Esophagus muscularis mucosa (tissue), 4 donors: ENCODE data around the gene PRKN. TPM values are rescaled to one million over a fixed set of nuclear protein-coding genes. Genes with fewer than 3 reads are reported as not detected.

Experiments
- DNase-seq: peaks from one replicate; pipeline ENCODE4 v3.0.0-alpha.2; 2017; ENCODE audit errors: extremely low spot score
- H3K27ac ChIP-seq, 4 donors: fragments of 200-600 bp; sonication (generic); replicated peaks in 1 of 4; 1 replicate in 3 of 4; 2 replicates in 1 of 4; pipeline ENCODE4 v1.5.1; 2016 to 2019; ENCODE audit warnings: mild to moderate bottlenecking in 1 of 4
- H3K27me3 ChIP-seq, 4 donors: fragments of 200-600 bp; sonication (generic); one replicate each; pipeline versions ENCODE4 v1.5.1 to v1.6.0; 2016 to 2019
- H3K36me3 ChIP-seq, 4 donors: fragments of 200-600 bp; sonication (generic); one replicate each; pipeline ENCODE4 v1.5.1; 2016 to 2019
- H3K4me1 ChIP-seq, 4 donors: fragments of 200-600 bp; sonication (generic); one replicate each; pipeline ENCODE4 v1.5.1; 2016 to 2019
- H3K4me3 ChIP-seq, 4 donors: fragments of 200-600 bp; sonication (generic); 1 replicate in 2 of 4; 2 replicates in 2 of 4; pipeline ENCODE4 v1.5.1; 2016 to 2019; ENCODE audit warnings: mild to moderate bottlenecking in 4 of 4, moderate library complexity in 1 of 4
- H3K9me3 ChIP-seq, 4 donors: fragments of 200-600 bp; sonication (generic); 1 replicate in 3 of 4; 2 replicates in 1 of 4; pipeline ENCODE4 v1.5.1; 2016 to 2019
- EP300 ChIP-seq: sonication (generic); formaldehyde crosslinking; IDR thresholded peaks from one replicate; pipeline ENCODE4 v1.6.1; 2017; ENCODE audit warnings: antibody characterized with exemption
- POLR2A ChIP-seq: fragments of 450-650 bp; IDR thresholded peaks from one replicate; pipeline ENCODE4 v1.6.1; 2017; ENCODE audit warnings: antibody characterized with exemption, moderate library complexity, mild to moderate bottlenecking, low read depth
- POLR2AphosphoS5 ChIP-seq, 2 donors: sonication (generic); formaldehyde crosslinking; IDR thresholded peaks; one replicate each; pipeline ENCODE4 v1.6.1; 2017; ENCODE audit warnings: antibody characterized with exemption in 2 of 2
- WGBS: methylation state at CpG from one replicate; pipeline ENCODE4 v1.1.5; 2018; 5-methylcytosine and 5-hydroxymethylcytosine counted together
- intact Hi-C: fragments of 100-400 bp; cut with DNase I; formaldehyde crosslinking; loops from one replicate; pipeline ENCODE4 v1.15.1; 2023
- total RNA-seq, 4 donors: library from RNA; depleted of rRNA; stranded (reverse); fragments of >200 nt; gene quantifications; one replicate each; pipeline versions ENCODE4 v1.1.0 to v1.2.1, GENCODE V29; 2016
- TF ChIP-seq, protein P1 (sequence below), 3 experiments: fragments of 200-600 bp in 2 of 3; fragments of 450-650 bp in 1 of 3; sonication (generic) in 2 of 3; IDR thresholded peaks; one replicate each; pipeline ENCODE4 v1.5.1; 2017 to 2019; ENCODE audit warnings: antibody characterized with exemption in 3 of 3, mild to moderate bottlenecking in 2 of 3, moderate library complexity in 1 of 3

The PRKN gene
- total RNA-seq, 4 donors from 2014 or later = 9.6 to 14.5 (median 10.8) TPM

DNA sequence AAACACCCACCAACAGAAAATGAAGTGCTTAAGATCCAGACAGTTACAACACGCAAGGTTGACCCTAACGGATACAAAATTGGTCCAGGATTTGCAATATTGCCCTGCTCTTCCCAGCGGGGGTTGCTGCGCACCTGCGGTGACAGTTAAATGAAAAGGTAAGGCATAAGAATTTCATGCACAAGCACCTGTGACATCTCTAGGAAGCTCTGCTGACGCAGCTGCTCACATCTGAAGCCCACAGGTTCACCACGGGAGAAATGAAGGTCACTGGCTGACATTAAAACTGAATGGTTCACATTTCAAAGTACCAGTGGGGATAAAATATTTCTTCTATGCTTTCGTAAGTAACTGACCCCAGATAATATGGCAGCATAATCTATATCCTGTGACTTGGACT, 764.4 kb downstream of the PRKN start:
- WGBS = 93% methylated on average over 8 of the region's 8 CpGs
- no peak for DNase-seq
- no peak overlapping the region for H3K27ac ChIP-seq
- TF ChIP-seq EP300 = no peak
- TF ChIP-seq POLR2AphosphoS5 (IDR thresholded peaks at IDR 0.05) = no peak
- no peaks in the 10 kb centered on the region for H3K27me3 ChIP-seq
- H3K4me3 ChIP-seq = no peak overlapping the region
- H3K36me3 ChIP-seq = no peaks in the 10 kb centered on the region
- intact Hi-C loops = no loop called here
- H3K9me3 ChIP-seq = no peaks in the 10 kb centered on the region
- H3K4me1 ChIP-seq = no peaks in the 10 kb centered on the region

DNA sequence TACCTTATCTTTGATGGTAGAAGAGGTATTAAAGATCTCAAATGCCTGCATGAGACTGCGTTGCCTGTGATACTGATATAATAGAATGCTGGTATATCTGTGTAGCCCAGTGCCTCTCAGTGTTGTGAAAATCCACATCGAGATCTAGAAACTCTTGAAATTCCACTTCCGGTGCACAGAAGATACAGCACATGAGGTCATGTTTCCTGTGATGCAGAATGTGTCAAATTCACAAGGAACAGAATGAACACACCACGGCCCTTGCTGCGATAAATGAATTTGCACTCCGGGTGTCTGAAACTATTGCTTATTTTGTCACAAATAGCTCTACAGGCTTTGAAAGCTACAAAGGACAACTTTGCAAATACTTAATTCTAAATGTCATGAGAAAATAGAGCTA, 765.8 kb downstream of the PRKN start:
- TF ChIP-seq POLR2AphosphoS5 (IDR thresholded peaks at IDR 0.05) = no peak
- TF ChIP-seq, protein P1, sequence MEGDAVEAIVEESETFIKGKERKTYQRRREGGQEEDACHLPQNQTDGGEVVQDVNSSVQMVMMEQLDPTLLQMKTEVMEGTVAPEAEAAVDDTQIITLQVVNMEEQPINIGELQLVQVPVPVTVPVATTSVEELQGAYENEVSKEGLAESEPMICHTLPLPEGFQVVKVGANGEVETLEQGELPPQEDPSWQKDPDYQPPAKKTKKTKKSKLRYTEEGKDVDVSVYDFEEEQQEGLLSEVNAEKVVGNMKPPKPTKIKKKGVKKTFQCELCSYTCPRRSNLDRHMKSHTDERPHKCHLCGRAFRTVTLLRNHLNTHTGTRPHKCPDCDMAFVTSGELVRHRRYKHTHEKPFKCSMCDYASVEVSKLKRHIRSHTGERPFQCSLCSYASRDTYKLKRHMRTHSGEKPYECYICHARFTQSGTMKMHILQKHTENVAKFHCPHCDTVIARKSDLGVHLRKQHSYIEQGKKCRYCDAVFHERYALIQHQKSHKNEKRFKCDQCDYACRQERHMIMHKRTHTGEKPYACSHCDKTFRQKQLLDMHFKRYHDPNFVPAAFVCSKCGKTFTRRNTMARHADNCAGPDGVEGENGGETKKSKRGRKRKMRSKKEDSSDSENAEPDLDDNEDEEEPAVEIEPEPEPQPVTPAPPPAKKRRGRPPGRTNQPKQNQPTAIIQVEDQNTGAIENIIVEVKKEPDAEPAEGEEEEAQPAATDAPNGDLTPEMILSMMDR (IDR thresholded peaks at IDR 0.05) = no peak
- TF ChIP-seq POLR2A = no peak
- no peak for TF ChIP-seq EP300
- no peak overlapping the region for H3K27ac ChIP-seq
- WGBS = 89% methylated on average over 6 of the region's 6 CpGs
- H3K4me1 ChIP-seq = no peaks in the 10 kb centered on the region
- no peaks in the 10 kb centered on the region for H3K9me3 ChIP-seq
- no peak overlapping the region for H3K4me3 ChIP-seq
- DNase-seq = no peak
- intact Hi-C loops = no loop called here
- no peaks in the 10 kb centered on the region for H3K27me3 ChIP-seq
- no peaks in the 10 kb centered on the region for H3K36me3 ChIP-seq

DNA sequence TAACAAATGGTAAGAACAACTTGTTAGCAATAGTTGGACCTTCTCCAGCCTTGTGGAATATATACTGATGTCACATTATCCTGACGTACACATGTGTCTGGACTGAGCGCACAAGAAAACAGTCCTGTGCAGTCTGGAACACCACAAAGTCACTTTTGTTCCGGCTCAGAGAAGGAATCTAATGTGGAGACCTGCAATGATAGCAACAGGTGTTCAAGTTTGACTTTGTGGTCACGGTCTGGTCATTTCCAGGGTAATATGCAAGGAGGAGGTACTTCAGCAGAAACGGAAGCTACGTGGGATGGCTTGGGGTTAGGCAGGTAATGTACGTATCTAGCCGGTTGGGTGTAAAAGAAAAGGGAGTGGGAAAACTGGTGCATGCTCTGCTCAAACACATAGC, 766.5 kb downstream of the PRKN start:
- Histone ChIP-seq H3K4me3 (no peak overlapping the region), H3K4me1 (no peaks in the 10 kb centered on the region), H3K27ac (no peak overlapping the region), H3K36me3 (no peaks in the 10 kb centered on the region), H3K9me3 (no peaks in the 10 kb centered on the region), H3K27me3 (no peaks in the 10 kb centered on the region)
- intact Hi-C loops = no loop called here
- no peak for DNase-seq
- TF ChIP-seq POLR2A (no peak), EP300 (no peak), POLR2AphosphoS5 (IDR thresholded peaks at IDR 0.05) (no peak)
- TF ChIP-seq, protein P1 (IDR thresholded peaks at IDR 0.05) = no peak
- 87% methylated on average over 8 of the region's 8 CpGs for WGBS

DNA sequence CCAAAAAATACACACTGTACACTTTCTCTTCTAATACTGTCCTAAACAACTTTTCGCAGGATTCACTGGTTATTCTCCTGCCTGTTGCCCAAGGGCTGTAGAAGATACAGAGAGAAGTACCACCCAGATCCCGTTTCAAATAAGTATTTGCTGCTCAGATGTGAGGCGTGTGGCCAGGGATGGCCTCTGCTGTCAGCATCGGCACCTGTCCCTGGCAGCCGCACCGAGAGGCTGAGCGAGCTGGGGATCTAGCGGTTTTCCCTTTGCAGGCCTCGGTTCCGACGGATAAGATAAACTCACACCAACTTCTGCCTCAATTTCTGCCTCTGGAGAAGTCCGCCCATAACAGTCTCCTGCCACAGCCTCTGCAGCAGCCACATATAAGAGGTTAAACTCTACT, 768.5 kb downstream of the PRKN start:
- H3K4me3 ChIP-seq = no peak overlapping the region
- no peaks in the 10 kb centered on the region for H3K9me3 ChIP-seq
- 93% methylated on average over 12 of the region's 12 CpGs for WGBS
- no peaks in the 10 kb centered on the region for H3K27me3 ChIP-seq
- TF ChIP-seq EP300 = no peak
- TF ChIP-seq POLR2A = no peak
- no peak for TF ChIP-seq POLR2AphosphoS5 (IDR thresholded peaks at IDR 0.05)
- TF ChIP-seq, protein P1 (IDR thresholded peaks at IDR 0.05) = no peak
- peaks cover 0 to 6% (median 0%) of the 10 kb centered on the region in 4 donors for H3K4me1 ChIP-seq
- intact Hi-C loops = no loop called here
- DNase-seq = no peak
- no peak overlapping the region for H3K27ac ChIP-seq
- no peaks in the 10 kb centered on the region for H3K36me3 ChIP-seq

DNA sequence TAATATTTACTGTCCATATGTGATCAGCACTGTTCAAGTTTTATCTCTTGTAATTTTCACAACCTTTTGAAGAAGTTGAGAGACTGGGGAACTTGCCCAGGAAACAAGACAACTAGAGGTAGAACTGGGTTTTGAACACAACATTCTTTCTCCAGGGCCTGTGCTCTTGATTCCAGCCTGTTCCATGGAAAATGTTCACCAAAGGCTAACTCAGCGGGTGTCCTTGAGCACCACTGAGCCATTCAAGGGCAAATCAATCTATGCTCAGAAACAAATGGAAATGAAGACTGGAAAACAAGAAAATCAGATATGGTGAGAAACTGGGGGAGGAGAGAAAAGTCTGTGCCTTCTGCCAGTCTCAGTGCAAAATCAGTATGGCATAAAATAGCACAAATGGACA, 771.5 kb downstream of the PRKN start:
- no peaks in the 10 kb centered on the region for H3K36me3 ChIP-seq
- H3K27ac ChIP-seq = no peak overlapping the region
- TF ChIP-seq POLR2A (no peak), POLR2AphosphoS5 (IDR thresholded peaks at IDR 0.05) (no peak), EP300 (no peak)
- TF ChIP-seq, protein P1 (IDR thresholded peaks at IDR 0.05) = no peak
- no peak overlapping the region for H3K4me3 ChIP-seq
- WGBS = 96% methylated on average over 1 of the region's 1 CpG
- no peaks in the 10 kb centered on the region for H3K27me3 ChIP-seq
- H3K9me3 ChIP-seq = no peaks in the 10 kb centered on the region
- intact Hi-C loops = no loop called here
- no peak for DNase-seq
- H3K4me1 ChIP-seq = peaks cover 4 to 13% (median 6%) of the 10 kb centered on the region in 4 donors
